ENCODE results near the gene LRRN4. TPM values are rescaled to one million over a fixed set of nuclear protein-coding genes. Genes with fewer than 3 reads are reported as not detected.

The LRRN4 gene
- total and polyA plus RNA-seq, 2 of the 8 experiments (the other 6 are each of a cell fraction or from before 2014, with no cell fraction given): 0.21 to 0.89 TPM

DNA sequence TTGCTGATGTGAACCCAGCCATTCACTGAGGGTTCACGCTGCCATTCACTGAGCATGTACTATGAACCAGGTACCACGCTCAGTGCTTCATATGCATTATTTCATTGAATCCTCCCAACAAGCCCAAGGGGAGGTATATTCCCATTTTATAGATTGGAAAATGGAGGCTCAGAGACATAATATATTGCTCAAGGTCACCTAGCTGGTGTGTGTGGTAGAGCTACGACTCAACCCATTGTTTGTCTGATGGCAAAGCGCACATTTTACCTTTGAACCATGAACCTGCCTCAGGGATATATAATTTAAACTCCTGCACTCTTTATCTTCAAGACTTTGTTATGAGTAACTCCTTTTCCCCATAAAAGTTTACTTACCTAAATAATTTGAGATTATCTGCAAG is 40.7 kb upstream of the LRRN4 start (continued):
- TF ChIP-seq POLR2AphosphoS5 (IDR thresholded peaks at IDR 0.05; ENCODE audit: low read depth, low read length) (no peak), FOSL1 (IDR thresholded peaks at IDR 0.05; ENCODE audit: insufficient read depth, low read depth, low read length) (no peak), SP2 (IDR thresholded peaks at IDR 0.05; ENCODE audit: low read length) (no peak), RFX5 (IDR thresholded peaks at IDR 0.05; ENCODE audit: borderline replicate concordance, low read depth, low read length) (no peak), RBBP5 (IDR thresholded peaks at IDR 0.05; ENCODE audit: borderline replicate concordance, low read depth, low read length) (no peak), CHD2 (IDR thresholded peaks at IDR 0.05; ENCODE audit: low read length) (no peak)

Data from H1 (cell line).